T-helper 1 cell (primary cell): Measurements from ENCODE around the gene UPF3A.
"Not testable (repeated sequence)": the region's sequence is repeated elsewhere in the genome, so short reads cannot be mapped to it uniquely, and the experiment has no call there.

ENCODE experiments used
- DNase-seq, 5 donors: peaks; one replicate each; pipeline ENCODE4 v3.0.0-alpha.2; 2012 to 2020

The UPF3A gene

DNA sequence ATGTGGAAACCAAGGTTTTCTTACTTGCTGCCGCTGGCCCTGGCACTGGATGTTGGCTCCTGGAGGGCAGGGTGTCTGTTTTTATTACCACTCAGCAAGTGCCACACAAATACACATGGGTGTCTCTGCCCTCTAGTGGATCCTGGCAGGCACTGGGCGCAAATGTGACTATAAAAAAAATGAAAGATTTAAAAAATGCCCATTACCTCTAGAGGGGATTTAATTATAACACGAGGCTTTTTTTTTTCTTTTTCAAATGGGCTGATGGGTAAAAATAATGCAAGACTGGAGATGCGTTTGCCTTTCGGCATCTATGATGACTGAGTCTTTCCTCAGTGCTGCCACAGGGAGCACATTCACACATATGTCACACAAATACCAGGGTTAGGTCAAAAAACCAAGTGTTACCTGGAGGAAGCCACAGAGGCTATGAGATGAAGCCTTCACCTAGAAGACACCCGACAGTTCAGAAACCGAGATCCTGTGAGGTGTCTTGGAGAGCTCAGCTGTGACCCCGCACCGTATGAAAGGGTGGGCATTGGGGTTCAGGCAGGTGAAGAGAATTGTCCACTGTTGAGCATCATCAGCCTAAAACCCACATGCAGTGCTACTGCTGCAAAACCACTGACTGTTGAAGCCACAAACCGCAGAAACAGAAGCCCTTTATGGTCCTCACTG is 58.6 kb downstream of the UPF3A start:
- DNase-seq: peak in 3 of 5 donors; percentile 24 to 54 (median 24)

DNA sequence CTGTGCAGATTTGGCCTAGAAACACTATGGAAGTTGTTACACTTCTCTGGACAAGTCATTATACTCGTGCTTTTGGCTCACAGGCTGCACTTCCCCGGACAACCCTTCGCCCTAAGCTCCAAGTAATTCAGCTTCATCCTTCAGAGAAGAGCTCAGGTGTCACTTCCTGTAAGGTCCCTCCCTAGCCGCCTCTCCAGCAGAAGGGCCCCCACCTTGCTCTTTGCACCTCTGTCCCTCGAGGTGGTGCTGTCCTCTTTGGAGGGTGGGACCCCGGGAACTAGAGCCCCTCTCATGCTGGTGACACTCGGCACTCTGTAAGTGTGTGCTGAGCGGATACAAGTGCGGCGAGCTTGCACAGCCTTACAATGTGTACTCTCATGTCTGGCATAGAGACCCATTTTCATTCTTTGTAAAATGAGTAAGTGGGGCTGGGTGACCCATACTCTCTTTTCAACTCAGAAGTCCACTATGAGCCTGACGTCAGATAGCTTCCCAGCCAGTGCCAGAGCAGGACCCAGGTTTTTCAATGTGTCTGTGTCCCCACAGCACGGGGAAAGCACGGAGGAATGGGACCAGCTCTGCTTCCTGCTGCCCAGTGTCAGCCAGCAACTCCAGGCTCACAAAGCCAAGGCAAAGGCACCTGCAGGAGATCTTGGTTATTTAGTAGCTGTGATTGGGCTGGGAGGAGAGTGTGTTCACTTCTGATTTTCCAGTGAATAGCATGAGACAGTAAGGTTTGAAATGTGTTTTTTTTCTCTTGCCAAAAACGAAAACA is 59.8 kb downstream of the UPF3A start:
- no peak for DNase-seq

DNA sequence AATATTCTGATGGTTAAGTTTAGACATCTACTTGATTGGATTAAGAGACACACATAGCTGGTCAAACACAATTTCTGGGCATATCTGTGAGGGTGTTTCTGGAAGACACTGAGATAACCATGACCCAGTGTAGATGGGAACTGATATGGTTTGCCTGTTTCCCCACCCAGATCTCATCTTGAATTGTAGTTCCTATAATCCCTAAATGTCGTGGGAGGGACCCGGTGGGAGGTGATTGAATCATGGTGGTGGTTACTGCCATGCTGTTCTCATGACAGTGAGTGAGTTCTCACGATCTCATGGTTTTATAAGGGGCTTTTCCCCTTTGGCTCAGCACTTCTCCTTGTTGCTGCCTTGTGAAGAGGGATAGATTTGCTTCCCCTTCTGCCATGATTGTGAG is 65.9 kb downstream of the UPF3A start:
- not testable (repeated sequence) for DNase-seq

DNA sequence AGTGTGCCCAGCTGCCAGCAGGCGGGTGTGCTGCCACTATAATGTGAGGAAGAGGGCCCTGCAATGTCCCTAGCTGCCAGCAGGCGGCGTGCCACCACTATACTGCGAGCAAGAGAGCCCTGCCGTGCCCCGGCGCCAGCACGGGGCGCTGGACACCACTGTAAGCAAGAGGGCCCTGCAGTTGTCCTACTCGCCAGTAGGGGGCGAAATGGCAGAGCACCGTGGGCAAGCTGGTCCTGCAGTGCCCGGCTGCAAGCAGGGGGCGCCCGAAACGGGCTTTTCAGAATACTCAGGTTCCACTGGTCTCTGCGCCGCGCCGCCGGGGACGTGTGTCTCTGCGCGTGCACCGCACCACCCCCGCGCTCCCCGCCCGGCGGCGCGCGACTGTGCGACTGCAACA is 71.4 kb downstream of the UPF3A start:
- peak in 3 of 5 donors; percentile 15 to 26 (median 17) for DNase-seq

DNA sequence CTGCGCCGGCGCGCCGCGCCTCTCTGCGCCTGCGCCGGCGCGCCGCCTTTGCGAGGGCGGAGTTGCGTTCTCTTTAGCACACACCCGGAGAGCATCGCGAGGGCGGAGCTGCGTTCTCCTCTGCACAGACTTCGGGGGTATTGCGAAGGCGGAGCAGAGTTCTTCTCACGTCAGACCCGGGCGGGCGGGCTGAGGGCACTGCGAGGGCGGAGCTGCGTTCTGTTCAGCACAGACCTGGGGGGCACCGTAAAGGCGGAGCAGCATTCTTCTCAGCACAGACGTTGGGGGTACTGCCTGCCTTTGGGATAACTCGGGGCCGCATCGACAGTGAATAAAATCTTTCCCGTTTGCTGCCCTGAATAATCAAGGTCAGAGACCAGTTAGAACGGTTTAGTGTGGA is 72.0 kb downstream of the UPF3A start:
- not testable (repeated sequence) for DNase-seq
